ENCODE measurements around the gene HES7. TPM values are rescaled to one million over a fixed set of nuclear protein-coding genes. Genes with fewer than 3 reads are reported as not detected.
A peak's percentile ranks its signal among the peaks of the same experiment; 100 is the strongest.

The HES7 gene
- total and polyA plus RNA-seq, 9 of the 15 experiments (the other 6 are each of a cell fraction or from before 2014, with no cell fraction given): 0.03 to 1.7 (median 0.14) TPM; not detected in 1

DNA sequence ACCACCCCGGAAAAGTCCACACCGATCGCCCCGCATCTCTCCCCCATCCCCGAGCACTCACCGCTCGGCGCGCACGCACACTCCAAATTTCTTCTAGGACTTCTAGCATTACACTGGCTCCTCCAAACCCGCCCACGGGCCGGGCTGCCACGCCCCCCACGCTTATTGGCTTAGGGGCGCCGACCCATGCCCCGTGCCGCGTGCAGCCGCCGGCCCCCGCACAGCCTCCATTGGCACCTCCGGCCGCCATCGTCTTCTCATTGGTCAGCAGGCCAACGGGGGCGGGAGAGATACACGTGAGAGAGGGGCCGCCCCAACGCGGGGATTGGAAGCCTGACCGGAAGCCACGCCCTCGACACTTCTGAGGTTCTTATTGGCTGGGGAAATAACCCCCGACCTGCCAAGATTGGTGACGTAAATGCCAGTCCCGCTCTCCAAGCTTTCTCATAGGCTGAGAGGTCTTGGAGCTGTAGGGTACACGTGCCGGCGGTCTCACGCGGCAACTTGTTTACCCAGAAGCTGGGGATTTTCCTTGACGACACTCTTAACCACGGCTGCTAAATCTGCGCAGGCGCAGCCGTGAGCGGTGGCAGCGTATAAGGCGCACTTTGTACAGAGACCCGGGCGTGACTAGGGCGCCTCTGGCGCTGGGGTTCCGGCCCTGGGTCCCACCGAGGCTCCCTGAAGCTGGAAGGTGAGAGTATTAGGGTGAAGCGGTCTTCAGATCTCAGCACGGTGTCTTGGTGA, 32.5 kb upstream of the HES7 start (continued):
- TF ChIP-seq, protein P1, sequence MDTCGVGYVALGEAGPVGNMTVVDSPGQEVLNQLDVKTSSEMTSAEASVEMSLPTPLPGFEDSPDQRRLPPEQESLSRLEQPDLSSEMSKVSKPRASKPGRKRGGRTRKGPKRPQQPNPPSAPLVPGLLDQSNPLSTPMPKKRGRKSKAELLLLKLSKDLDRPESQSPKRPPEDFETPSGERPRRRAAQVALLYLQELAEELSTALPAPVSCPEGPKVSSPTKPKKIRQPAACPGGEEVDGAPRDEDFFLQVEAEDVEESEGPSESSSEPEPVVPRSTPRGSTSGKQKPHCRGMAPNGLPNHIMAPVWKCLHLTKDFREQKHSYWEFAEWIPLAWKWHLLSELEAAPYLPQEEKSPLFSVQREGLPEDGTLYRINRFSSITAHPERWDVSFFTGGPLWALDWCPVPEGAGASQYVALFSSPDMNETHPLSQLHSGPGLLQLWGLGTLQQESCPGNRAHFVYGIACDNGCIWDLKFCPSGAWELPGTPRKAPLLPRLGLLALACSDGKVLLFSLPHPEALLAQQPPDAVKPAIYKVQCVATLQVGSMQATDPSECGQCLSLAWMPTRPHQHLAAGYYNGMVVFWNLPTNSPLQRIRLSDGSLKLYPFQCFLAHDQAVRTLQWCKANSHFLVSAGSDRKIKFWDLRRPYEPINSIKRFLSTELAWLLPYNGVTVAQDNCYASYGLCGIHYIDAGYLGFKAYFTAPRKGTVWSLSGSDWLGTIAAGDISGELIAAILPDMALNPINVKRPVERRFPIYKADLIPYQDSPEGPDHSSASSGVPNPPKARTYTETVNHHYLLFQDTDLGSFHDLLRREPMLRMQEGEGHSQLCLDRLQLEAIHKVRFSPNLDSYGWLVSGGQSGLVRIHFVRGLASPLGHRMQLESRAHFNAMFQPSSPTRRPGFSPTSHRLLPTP (IDR thresholded peaks at IDR 0.05; ENCODE audit: borderline replicate concordance, extremely low read depth, insufficient read length): no peak
- TF ChIP-seq SREBF2 (CRISPR knock-in tag; IDR thresholded peaks at IDR 0.05) (no peak), SIRT6 (IDR thresholded peaks at IDR 0.05; ENCODE audit: low read depth, low read length) (no peak), ZNF512 (tag; IDR thresholded peaks at IDR 0.05) (no peak), BRF2 (IDR thresholded peaks at IDR 0.05; ENCODE audit: borderline replicate concordance, insufficient read depth, insufficient read length) (no peak), CBX5 (IDR thresholded peaks at IDR 0.05; ENCODE audit: borderline replicate concordance, low read depth) (no peak), ZNF76 (CRISPR knock-in tag; IDR thresholded peaks at IDR 0.05; ENCODE audit: borderline replicate concordance) (no peak), JUND (IDR thresholded peaks at IDR 0.05; ENCODE audit: borderline replicate concordance, low read depth, low read length) (peak; percentile 5; the same call in 1 of the 2 replicates), JUND (tag; IDR thresholded peaks at IDR 0.05; ENCODE audit: borderline replicate concordance, low read depth, low read length) (0 out of 3 replicates have a peak, but pooled peaks have one; percentile 15), ZNF551 (CRISPR knock-in tag; IDR thresholded peaks at IDR 0.05) (no peak), HDAC1 (IDR thresholded peaks at IDR 0.05) (peak in 1 of 2 experiments; percentile 92; a peak in 2 of 4 replicates), ZNF696 (CRISPR knock-in tag; conservative IDR thresholded peaks at IDR 0.05) (no peak), SMARCB1 (IDR thresholded peaks at IDR 0.05; ENCODE audit: insufficient read length, low read depth) (no peak), ZNF668 (CRISPR knock-in tag; IDR thresholded peaks at IDR 0.05) (no peak), ETV5 (CRISPR knock-in tag; IDR thresholded peaks at IDR 0.05; ENCODE audit: low read depth) (peak; percentile 23; the same call in 1 of the 2 replicates), PRMT5 (CRISPR knock-in tag; IDR thresholded peaks at IDR 0.05) (no peak), SREBF1 (IDR thresholded peaks at IDR 0.05; ENCODE audit: borderline replicate concordance, low read depth, low read length) (no peak), PTRF (tag; IDR thresholded peaks at IDR 0.05) (no peak), ZNF175 (CRISPR knock-in tag; IDR thresholded peaks at IDR 0.05; ENCODE audit: low read depth) (no peak), ZNF764 (CRISPR knock-in tag; IDR thresholded peaks at IDR 0.05; ENCODE audit: low read depth) (no peak), SMAD4 (CRISPR knock-in tag; conservative IDR thresholded peaks at IDR 0.05) (no peak)
- TF ChIP-seq, protein P2, sequence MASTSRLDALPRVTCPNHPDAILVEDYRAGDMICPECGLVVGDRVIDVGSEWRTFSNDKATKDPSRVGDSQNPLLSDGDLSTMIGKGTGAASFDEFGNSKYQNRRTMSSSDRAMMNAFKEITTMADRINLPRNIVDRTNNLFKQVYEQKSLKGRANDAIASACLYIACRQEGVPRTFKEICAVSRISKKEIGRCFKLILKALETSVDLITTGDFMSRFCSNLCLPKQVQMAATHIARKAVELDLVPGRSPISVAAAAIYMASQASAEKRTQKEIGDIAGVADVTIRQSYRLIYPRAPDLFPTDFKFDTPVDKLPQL (IDR thresholded peaks at IDR 0.05; ENCODE audit: extremely low read depth, insufficient read length): no peak

Data from K562 (cell line).